ENCODE measurements around the gene AXIN1. TPM values are rescaled to one million over a fixed set of nuclear protein-coding genes. Genes with fewer than 3 reads are reported as not detected.
A peak's percentile ranks its signal among the peaks of the same experiment; 100 is the strongest.

The AXIN1 gene
- total and polyA plus RNA-seq, 2 of the 8 experiments (the other 6 are each of a cell fraction or from before 2014, with no cell fraction given) = 12.5 to 41.9 TPM

- H2AFZ ChIP-seq (ENCODE audit: low read length) = no peak overlapping the region
- WGBS, 2 experiments (ENCODE audit: extremely low coverage in 1 of 2, insufficient coverage in 1 of 2, insufficient read length in 1 of 2, insufficient replicate concordance in 2 of 2, low coverage in 1 of 2, low lambda C conversion rate in 2 of 2, missing lambda C conversion rate in 1 of 2) = 91% methylated on average over 18 of the region's 20 CpGs; no CpG with 5 or more reads in 1 of the 2 experiments
- H3K9ac ChIP-seq (replicated peaks in 1 of 4; ENCODE audit: extremely low read depth in 1 of 4, low read depth in 3 of 4, low read length in 3 of 4) = no peak overlapping the region
Measured at GRCh38 chr16:276426-277077, 76.0 kb downstream of the AXIN1 start.

More at GRCh38 chr16:276426-277077, 76.0 kb downstream of the AXIN1 start:
- Histone ChIP-seq H3K27me3 (replicated peaks in 1 of 4; ENCODE audit: control insufficient read depth in 3 of 4, extremely low read depth in 1 of 4, insufficient read depth in 3 of 4, low read length in 3 of 4) (peaks cover 17 to 49% (median 43%) of the 10 kb centered on the region in 4 experiments), H3K4me1 (replicated peaks in 1 of 4; ENCODE audit: control insufficient read depth in 3 of 4, insufficient read depth in 4 of 4, low read length in 3 of 4) (peaks cover 0 to 7% (median 5%) of the 10 kb centered on the region in 4 experiments; a peak in 5 of 7 replicates), H3K79me2 (ENCODE audit: control insufficient read depth in 1 of 2, insufficient read depth in 2 of 2, low read length in 2 of 2) (no peaks in the 10 kb centered on the region), H2BK120ac (replicated peaks; ENCODE audit: low read depth, low read length) (no peak overlapping the region), H4K91ac (replicated peaks; ENCODE audit: insufficient read length, low read length) (no peak overlapping the region), H3K18ac (ENCODE audit: extremely low read depth, low read length) (no peak overlapping the region), H3K56ac (replicated peaks; ENCODE audit: insufficient read length, low read depth, low read length) (no peak overlapping the region), H2AK5ac (ENCODE audit: low read depth, low read length) (no peak overlapping the region), H3K4me3 (ENCODE audit: extremely low read depth in 1 of 4, insufficient read depth in 2 of 4, low read depth in 3 of 4, low read length in 4 of 4) (no peak overlapping the region), H2BK12ac (ENCODE audit: low read depth, low read length) (no peak overlapping the region), H4K8ac (ENCODE audit: extremely low read depth, insufficient read depth, low read length) (peak overlapping the region; percentile 85), H4K20me1 (replicated peaks in 1 of 2; ENCODE audit: control insufficient read depth in 1 of 2, insufficient read depth in 2 of 2, low read length in 2 of 2) (peaks cover 0 to 3% of the 10 kb centered on the region in 2 experiments), H3K79me1 (ENCODE audit: low read depth, low read length) (no peaks in the 10 kb centered on the region), H2BK5ac (ENCODE audit: low read depth, low read length) (no peak overlapping the region), H4K5ac (ENCODE audit: insufficient read length, low read depth, low read length) (no peak overlapping the region), H3K23ac (ENCODE audit: insufficient read length) (no peak overlapping the region), H3K14ac (ENCODE audit: insufficient read length) (no peak overlapping the region), H3K23me2 (ENCODE audit: low read depth, low read length) (peaks cover 11% of the 10 kb centered on the region; the same call in 1 of the 2 replicates), H3K27ac (ENCODE audit: low read depth, low read length) (no peak overlapping the region), H2BK20ac (ENCODE audit: low read length) (no peak overlapping the region), H3K4me2 (ENCODE audit: insufficient read depth in 1 of 2, low read depth in 2 of 2, low read length in 2 of 2) (no peak overlapping the region), H2BK15ac (ENCODE audit: low read length) (no peak overlapping the region), H3K36me3 (ENCODE audit: control insufficient read depth in 2 of 4, insufficient read depth in 4 of 4, low read length in 3 of 4) (no peaks in the 10 kb centered on the region), H3K9me3 (ENCODE audit: insufficient read depth in 2 of 2, low read depth in 1 of 2, low read length in 1 of 2) (no peaks in the 10 kb centered on the region), H3K4ac (replicated peaks; ENCODE audit: insufficient read length, low read depth, low read length) (no peak overlapping the region)
- ChIA-PET POLR2A (ENCODE audit: partially characterized antibody) (interaction anchor here (0.6 to 2.7 kb wide), 4 partner anchors 10 to 67 kb away, joined by 3 to 6 read pairs (median 4); no protein-coding TSS in a partner anchor), CTCF (ENCODE audit: partially characterized antibody) (interaction anchor here (1.2 kb wide), 1 partner anchor 304 kb away, joined by 3 read pairs; no protein-coding TSS in a partner anchor)
- FAIRE-seq (no peak), DNase-seq (ENCODE audit: low read depth in 1 of 2, low spot score in 2 of 2) (no peak)
- no peak for TF ChIP-seq CREB1 (IDR thresholded peaks at IDR 0.05)
- TF ChIP-seq NANOG (IDR thresholded peaks at IDR 0.05; ENCODE audit: insufficient read depth, low read depth, low read length, poor library complexity, severe bottlenecking) = no peak
- no peak for TF ChIP-seq RAD21 (IDR thresholded peaks at IDR 0.05 in 1 of 2, conservative IDR thresholded peaks at IDR 0.05 in 1 of 2; ENCODE audit: low read depth in 2 of 2, low read length in 2 of 2)
- 0 out of 2 replicates have a peak, but pooled peaks have one; percentile 30 for TF ChIP-seq GABPA (IDR thresholded peaks at IDR 0.05; ENCODE audit: borderline replicate concordance, insufficient read depth, low read length)
